Stimulated activated CD8-positive, alpha-beta memory T cell treated with anti-CD3 and anti-CD28 coated beads, Interleukin-7, amount 100 ng/mL, for 24 hours (primary cell): Measurements from ENCODE around the gene MZT2B.
"Not testable (repeated sequence)": the region's sequence is repeated elsewhere in the genome, so short reads cannot be mapped to it uniquely, and the experiment has no call there.

Source experiments
- DNase-seq: peaks from one replicate; pipeline ENCODE4 v3.0.0-alpha.2; 2020; ENCODE audit warnings: low read depth

Gene MZT2B

GRCh38 chr2:130181880-130182682 lies at the start of gene MZT2B:
Gene MZT2B (plus strand): TSS chr2:130182262. CDS start chr2:130182283, 21 bp downstream.
- DNase-seq = peak; percentile 83

GRCh38 chr2:130135692-130136541 lies 46.1 kb upstream of the MZT2B start:
- DNase-seq = no peak

GRCh38 chr2:130136546-130136945 lies 45.5 kb upstream of the MZT2B start:
- DNase-seq = not testable (repeated sequence)

GRCh38 chr2:130137118-130137517 lies 44.9 kb upstream of the MZT2B start:
- not testable (repeated sequence) for DNase-seq

- not testable (repeated sequence) for DNase-seq
These were observed 43.7 kb upstream of the MZT2B start for GRCh38 chr2:130138326-130138725.

GRCh38 chr2:130138841-130139251 lies 43.2 kb upstream of the MZT2B start:
- not testable (repeated sequence) for DNase-seq

- not testable (repeated sequence) for DNase-seq
These were observed 42.5 kb upstream of the MZT2B start for GRCh38 chr2:130139331-130140280.

GRCh38 chr2:130140516-130140915 lies 41.5 kb upstream of the MZT2B start:
- DNase-seq = not testable (repeated sequence)

GRCh38 chr2:130141002-130141401 lies 41.1 kb upstream of the MZT2B start:
- not testable (repeated sequence) for DNase-seq

- not testable (repeated sequence) for DNase-seq
These were observed 40.3 kb upstream of the MZT2B start for GRCh38 chr2:130141645-130142370.

- not testable (repeated sequence) for DNase-seq
These were observed 39.4 kb upstream of the MZT2B start for GRCh38 chr2:130142396-130143265.

GRCh38 chr2:130143266-130144039 lies 38.6 kb upstream of the MZT2B start:
- not testable (repeated sequence) for DNase-seq

- peak; percentile 20 for DNase-seq
These were observed 37.1 kb upstream of the MZT2B start, which contains the start of gene CCDC74B for GRCh38 chr2:130145006-130145414. Gene CCDC74B (minus strand): TSS chr2:130145112. CDS start chr2:130144996, 116 bp downstream.

GRCh38 chr2:130148515-130148914 lies 33.5 kb upstream of the MZT2B start:
- DNase-seq = not testable (repeated sequence)

- no peak for DNase-seq
These were observed 31.6 kb upstream of the MZT2B start for GRCh38 chr2:130150181-130151144.

- DNase-seq = not testable (repeated sequence)
These were observed 30.9 kb upstream of the MZT2B start for GRCh38 chr2:130151145-130151512.

- DNase-seq = not testable (repeated sequence)
These were observed 29.8 kb upstream of the MZT2B start for GRCh38 chr2:130152136-130152815.
